ENCODE results near the gene AK4.

Gene AK4

GRCh38 chr1:65177457-65177856, 29.5 kb downstream of the AK4 start:
- TF ChIP-seq FOXP2 (optimal IDR thresholded peaks at IDR 0.05; ENCODE audit: borderline replicate concordance, extremely low read depth, extremely low read length, insufficient read depth) (no peak), SIN3A (IDR thresholded peaks at IDR 0.05; ENCODE audit: borderline replicate concordance, insufficient read depth, low read length) (no peak), TAF1 (IDR thresholded peaks at IDR 0.05; ENCODE audit: borderline replicate concordance, insufficient read depth, low read length) (no peak), POLR2AphosphoS5 (IDR thresholded peaks at IDR 0.05; ENCODE audit: low read depth, low read length) (no peak)
- TF ChIP-seq, protein P1, sequence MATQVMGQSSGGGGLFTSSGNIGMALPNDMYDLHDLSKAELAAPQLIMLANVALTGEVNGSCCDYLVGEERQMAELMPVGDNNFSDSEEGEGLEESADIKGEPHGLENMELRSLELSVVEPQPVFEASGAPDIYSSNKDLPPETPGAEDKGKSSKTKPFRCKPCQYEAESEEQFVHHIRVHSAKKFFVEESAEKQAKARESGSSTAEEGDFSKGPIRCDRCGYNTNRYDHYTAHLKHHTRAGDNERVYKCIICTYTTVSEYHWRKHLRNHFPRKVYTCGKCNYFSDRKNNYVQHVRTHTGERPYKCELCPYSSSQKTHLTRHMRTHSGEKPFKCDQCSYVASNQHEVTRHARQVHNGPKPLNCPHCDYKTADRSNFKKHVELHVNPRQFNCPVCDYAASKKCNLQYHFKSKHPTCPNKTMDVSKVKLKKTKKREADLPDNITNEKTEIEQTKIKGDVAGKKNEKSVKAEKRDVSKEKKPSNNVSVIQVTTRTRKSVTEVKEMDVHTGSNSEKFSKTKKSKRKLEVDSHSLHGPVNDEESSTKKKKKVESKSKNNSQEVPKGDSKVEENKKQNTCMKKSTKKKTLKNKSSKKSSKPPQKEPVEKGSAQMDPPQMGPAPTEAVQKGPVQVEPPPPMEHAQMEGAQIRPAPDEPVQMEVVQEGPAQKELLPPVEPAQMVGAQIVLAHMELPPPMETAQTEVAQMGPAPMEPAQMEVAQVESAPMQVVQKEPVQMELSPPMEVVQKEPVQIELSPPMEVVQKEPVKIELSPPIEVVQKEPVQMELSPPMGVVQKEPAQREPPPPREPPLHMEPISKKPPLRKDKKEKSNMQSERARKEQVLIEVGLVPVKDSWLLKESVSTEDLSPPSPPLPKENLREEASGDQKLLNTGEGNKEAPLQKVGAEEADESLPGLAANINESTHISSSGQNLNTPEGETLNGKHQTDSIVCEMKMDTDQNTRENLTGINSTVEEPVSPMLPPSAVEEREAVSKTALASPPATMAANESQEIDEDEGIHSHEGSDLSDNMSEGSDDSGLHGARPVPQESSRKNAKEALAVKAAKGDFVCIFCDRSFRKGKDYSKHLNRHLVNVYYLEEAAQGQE (IDR thresholded peaks at IDR 0.05; ENCODE audit: insufficient read depth in 1 of 2, low read depth in 2 of 2, low read length in 2 of 2), result no peak

- TF ChIP-seq TAF1 (IDR thresholded peaks at IDR 0.05; ENCODE audit: borderline replicate concordance, insufficient read depth, low read length) (no peak), SIN3A (IDR thresholded peaks at IDR 0.05; ENCODE audit: borderline replicate concordance, insufficient read depth, low read length) (no peak), POLR2AphosphoS5 (IDR thresholded peaks at IDR 0.05; ENCODE audit: low read depth, low read length) (no peak), FOXP2 (optimal IDR thresholded peaks at IDR 0.05; ENCODE audit: borderline replicate concordance, extremely low read depth, extremely low read length, insufficient read depth) (no peak)
- TF ChIP-seq, protein P1 (IDR thresholded peaks at IDR 0.05; ENCODE audit: insufficient read depth in 1 of 2, low read depth in 2 of 2, low read length in 2 of 2), result no peak
These were observed 30.2 kb downstream of the AK4 start for GRCh38 chr1:65178235-65178634.

DNA sequence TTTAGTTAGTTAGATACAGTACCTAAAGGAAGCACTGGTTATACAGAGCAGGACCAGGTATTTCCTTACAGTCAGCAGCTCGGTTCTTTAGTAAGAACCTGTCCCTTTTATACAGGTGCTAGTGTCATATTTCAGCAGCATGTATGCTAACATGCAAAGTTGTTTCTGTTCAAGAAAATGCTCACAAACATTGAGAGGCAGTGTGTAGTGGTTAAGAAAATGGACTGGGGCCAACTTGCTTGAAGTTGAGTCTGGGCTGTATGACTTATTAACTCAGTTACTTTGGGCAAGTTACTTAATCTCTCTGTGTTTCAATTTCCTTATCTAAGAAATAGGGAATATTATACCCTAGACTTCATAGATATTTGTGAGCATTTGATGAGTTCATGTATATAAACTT, 31.1 kb downstream of the AK4 start:
- TF ChIP-seq FOXP2 (optimal IDR thresholded peaks at IDR 0.05; ENCODE audit: borderline replicate concordance, extremely low read depth, extremely low read length, insufficient read depth) (no peak), SIN3A (IDR thresholded peaks at IDR 0.05; ENCODE audit: borderline replicate concordance, insufficient read depth, low read length) (no peak), POLR2AphosphoS5 (IDR thresholded peaks at IDR 0.05; ENCODE audit: low read depth, low read length) (no peak), TAF1 (IDR thresholded peaks at IDR 0.05; ENCODE audit: borderline replicate concordance, insufficient read depth, low read length) (no peak)
- TF ChIP-seq, protein P1 (IDR thresholded peaks at IDR 0.05; ENCODE audit: insufficient read depth in 1 of 2, low read depth in 2 of 2, low read length in 2 of 2), result no peak

- TF ChIP-seq POLR2AphosphoS5 (IDR thresholded peaks at IDR 0.05; ENCODE audit: low read depth, low read length) (no peak), SIN3A (IDR thresholded peaks at IDR 0.05; ENCODE audit: borderline replicate concordance, insufficient read depth, low read length) (no peak), FOXP2 (optimal IDR thresholded peaks at IDR 0.05; ENCODE audit: borderline replicate concordance, extremely low read depth, extremely low read length, insufficient read depth) (no peak), TAF1 (IDR thresholded peaks at IDR 0.05; ENCODE audit: borderline replicate concordance, insufficient read depth, low read length) (no peak)
- TF ChIP-seq, protein P1 (IDR thresholded peaks at IDR 0.05; ENCODE audit: insufficient read depth in 1 of 2, low read depth in 2 of 2, low read length in 2 of 2), result no peak
These were observed 33.0 kb downstream of the AK4 start for GRCh38 chr1:65180977-65181376.

Measured in PFSK-1 (cell line).